Left renal cortex interstitium (tissue), 4 donors: ENCODE data around the gene LRATD1. TPM values are rescaled to one million over a fixed set of nuclear protein-coding genes. Genes with fewer than 3 reads are reported as not detected.

ENCODE experiments used
- DNase-seq, 4 donors: peaks; one replicate each; pipeline ENCODE4 v3.0.0-alpha.2; 2013; ENCODE audit warnings: low read depth in 4 of 4, low spot score in 2 of 4, missing footprints in 1 of 4
- polyA plus RNA-seq, 4 donors: library from polyadenylated mRNA; unstranded; fragments of 120-200 nt; gene quantifications; one replicate each; pipeline ENCODE4 v1.2.1, GENCODE V29; 2013; ENCODE audit not compliant: insufficient read length in 4 of 4

The LRATD1 gene
- polyA plus RNA-seq, 4 donors: 20.3 to 26.8 (median 22.8) TPM

DNA sequence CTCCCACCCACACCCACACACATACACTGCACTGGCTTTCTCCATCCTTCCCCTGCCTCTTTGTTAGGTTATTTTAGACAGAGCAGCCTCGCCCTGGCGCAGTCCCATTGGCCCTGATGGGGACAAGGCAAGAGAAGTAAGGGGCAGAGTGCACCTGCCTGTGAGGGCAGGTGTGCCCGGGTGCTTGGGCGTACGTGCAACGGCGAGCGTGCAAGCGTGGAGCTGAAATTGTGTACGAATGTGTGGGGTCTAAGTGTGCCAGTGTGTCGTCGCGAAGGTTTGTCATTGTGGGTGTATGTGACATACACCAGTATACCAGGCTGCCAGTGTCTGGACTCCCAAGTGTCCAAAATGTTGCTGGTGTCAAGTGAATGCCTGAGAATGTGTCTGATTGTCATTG, 544 bp downstream of the LRATD1 start:
- DNase-seq: no peak

DNA sequence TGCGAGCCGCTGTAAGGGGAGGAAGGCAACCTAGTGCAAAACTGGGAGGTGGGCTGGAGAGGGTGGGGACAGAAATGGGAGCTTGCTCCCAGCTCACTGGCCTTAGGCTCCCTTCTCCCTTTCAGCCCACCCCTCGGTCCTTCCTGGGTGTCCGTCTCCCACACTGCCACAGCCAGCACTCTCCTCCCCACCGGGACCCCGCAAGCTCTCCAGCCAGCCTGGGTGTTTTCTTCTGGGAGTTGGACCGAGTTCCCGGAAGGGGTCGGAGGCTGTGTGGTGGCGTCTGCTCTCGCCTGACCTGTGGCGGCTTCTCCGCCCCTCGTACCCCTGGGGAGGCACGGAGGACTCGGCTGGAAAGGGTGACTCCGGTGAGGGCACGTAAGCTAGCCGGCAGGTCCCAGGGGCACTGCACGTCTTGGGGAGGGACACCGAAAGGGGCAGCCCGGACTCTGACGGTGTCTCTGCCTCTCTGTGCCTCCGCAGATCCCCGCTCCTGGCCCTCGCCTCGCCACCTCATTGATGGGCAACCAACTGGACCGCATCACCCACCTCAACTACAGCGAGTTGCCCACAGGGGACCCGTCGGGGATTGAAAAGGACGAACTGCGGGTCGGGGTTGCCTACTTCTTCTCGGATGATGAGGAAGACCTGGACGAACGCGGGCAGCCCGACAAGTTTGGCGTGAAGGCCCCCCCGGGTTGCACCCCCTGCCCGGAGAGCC, 1.1 kb downstream of the LRATD1 start:
- no peak for DNase-seq

- DNase-seq: no peak
These were observed 1.6 kb downstream of the LRATD1 start for GRCh38 chr2:14634182-14634488.

- DNase-seq: peak in 3 of 4 donors; percentile 61 to 79 (median 77)
These were observed 2.2 kb downstream of the LRATD1 start for GRCh38 chr2:14634489-14635390.

DNA sequence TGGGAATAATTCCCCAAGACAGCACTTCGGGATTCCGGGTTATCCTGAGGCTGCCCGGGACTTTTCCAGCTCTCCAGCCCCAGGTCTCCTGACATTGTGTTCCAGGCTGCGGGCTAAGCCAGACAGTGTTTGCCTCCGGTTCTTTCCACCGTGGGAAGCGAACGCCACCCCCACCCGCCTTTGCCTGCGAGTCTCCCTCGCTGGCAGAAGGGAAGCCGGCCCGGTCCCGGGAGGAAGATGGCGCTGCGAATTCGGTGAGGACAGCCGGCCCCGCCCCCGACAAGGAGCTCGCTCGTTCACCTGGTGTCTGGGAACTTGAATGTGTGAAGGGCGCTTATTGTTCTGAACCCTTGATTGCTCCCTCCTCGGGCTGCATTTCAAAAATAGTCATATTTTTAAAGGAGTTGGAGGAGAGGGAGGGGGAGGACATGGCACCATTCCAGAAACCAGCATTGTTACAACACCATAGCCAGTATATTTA, 2.9 kb downstream of the LRATD1 start:
- peak in 3 of 4 donors; percentile 50 to 66 (median 62) for DNase-seq

DNA sequence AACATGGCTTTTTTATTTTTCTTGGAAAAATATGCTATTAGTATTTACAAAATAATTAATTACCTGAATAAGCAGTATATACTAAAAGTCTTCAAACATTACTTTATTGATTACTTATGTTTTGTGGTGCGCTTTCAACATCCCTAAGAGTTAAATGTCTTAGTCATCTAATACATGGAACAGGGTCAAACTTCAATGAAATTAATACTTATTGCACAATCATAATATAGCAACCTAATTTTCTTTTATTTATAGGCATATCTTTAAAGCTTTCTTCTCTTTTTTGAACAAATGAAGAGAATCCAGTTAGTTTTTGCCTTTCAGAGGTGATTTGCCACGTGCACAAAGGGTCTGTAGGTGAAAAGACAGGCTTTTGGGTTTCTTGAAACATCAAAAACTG, 6.0 kb downstream of the LRATD1 start:
- no peak for DNase-seq

DNA sequence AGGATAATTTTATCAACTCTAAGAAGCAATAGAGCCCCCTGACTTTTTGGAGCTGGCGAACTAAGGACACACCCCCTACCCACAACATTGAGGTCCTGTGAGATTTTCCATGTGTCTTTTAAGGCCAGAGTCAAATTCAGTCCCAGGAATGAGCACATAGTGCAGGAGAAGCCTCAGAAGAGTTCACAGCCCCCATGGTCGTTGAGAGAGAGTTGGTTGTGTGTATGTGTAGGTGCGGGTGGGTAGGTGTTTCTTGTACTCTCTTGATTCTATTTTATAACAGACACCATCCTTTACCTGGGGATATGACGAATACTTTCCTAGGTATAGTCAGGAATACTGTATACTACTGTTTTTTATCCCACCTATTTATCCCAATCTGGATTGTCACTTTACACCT, 8.6 kb downstream of the LRATD1 start:
- no peak for DNase-seq

DNA sequence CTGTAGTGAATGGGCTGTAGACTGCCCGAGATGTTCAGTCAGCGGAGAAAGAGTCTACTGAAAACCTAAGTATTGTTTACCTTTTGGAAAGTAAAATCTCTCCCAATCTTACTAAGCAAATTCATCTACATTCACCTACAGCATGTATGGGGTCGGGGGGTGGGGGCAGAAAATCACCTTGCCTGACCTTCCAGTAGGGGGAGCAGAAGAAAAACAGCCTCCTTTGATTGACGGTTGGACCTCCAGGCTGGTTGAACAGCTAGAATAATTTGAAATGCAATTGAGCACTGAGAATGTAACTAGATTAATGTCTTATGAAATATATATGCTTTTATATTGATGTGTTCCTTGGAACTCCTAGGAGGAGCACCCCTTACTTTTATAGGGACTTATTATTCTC, 10.0 kb downstream of the LRATD1 start:
- DNase-seq: no peak

- DNase-seq: no peak
These were observed 15.2 kb downstream of the LRATD1 start for GRCh38 chr2:14647714-14648113.

GRCh38 chr2:14650066-14650465, 17.5 kb downstream of the LRATD1 start:
- no peak for DNase-seq

GRCh38 chr2:14654835-14655282, 22.3 kb downstream of the LRATD1 start:
- no peak for DNase-seq

GRCh38 chr2:14656146-14656545, 23.6 kb downstream of the LRATD1 start:
- no peak for DNase-seq

DNA sequence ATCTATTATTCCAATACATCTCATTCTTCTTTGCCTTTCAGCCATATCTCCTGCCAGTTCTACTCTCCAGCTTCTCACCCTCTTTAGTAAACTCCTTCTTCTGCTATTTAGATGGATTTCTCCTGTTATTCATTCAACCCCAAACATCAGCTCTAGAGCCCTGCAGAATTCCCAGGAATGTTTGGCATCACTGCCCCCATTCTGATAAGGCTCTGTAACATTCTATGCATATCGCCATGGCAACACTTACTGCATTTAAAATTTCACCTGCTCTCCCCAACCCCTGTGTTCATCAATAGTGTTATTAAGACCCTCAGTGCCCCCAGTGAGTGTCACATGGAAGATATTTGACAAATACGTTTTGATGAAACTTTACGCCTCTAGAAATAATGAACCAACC, 28.6 kb downstream of the LRATD1 start:
- DNase-seq: no peak

- no peak for DNase-seq
These were observed 40.9 kb downstream of the LRATD1 start for GRCh38 chr2:14673351-14673875.

DNA sequence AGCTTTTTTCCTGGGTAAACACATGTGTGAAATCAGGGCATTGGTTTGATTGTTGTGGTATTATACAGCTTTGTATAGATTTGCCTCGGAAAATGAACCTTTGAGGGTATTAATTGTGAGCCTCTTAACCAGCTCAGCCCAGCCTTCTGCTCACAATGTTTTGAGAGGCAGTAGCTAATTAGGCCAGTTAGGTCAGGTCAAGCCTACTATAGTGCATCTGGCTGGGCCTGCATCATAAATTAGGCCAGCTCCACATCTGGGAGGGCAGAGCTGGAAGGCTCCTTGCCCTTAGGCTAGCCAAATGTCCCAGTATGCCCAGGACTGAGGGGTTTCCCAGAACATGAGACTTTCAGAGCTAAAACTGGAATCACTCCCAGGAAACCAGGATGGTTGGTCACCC, 43.0 kb downstream of the LRATD1 start:
- DNase-seq: no peak

DNA sequence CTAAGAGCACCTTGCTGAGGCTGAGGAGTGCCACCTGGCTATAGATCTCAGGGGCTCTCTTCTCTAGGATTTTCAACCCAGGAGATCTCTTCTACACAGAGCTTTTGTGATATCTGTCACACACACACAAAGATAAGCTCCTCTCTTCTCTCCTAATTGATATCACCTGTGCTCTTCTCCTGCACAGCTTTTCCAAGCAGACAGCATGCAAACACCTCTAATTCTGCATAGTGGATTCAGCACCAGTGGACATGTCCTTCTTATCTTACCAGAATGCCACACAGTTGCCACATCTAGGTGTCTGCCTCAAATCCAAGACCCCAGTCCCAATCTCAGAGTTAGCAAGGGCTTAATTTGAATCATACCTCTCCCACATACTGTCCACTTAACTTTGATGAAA, 43.9 kb downstream of the LRATD1 start:
- no peak for DNase-seq

- DNase-seq: peak in 1 of 4 donors; percentile 19
These were observed 44.5 kb downstream of the LRATD1 start for GRCh38 chr2:14677039-14677438.

GRCh38 chr2:14678761-14679160, 46.2 kb downstream of the LRATD1 start:
- DNase-seq: no peak

DNA sequence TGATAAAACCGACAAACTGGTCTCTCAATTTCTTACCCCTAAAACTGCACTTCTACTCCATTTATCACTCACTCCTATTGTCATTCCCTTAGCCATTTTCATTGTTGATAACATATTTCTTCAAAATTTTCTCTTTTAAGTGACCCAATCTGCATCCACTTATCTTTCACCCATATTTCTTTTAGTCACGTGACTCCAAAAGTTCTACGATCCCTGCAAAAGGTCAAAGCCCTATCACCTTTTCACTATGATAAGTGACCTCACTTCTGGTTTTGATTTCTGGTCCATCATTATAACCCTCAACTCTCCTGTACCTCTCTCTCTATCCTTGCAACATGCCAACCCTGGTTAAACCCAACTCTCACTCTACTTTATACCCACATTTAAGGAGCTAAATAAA, 49.1 kb downstream of the LRATD1 start:
- no peak for DNase-seq
